ENCODE measurements around the gene C11orf54.
"Not testable (repeated sequence)": the region's sequence is repeated elsewhere in the genome, so short reads cannot be mapped to it uniquely, and the experiment has no call there.

The C11orf54 gene

GRCh38 chr11:93735627-93736026 is 5.8 kb upstream of the C11orf54 start:
- no peak for DNase-seq

- DNase-seq: no peak
Measured at GRCh38 chr11:93736129-93736528, 5.3 kb upstream of the C11orf54 start.

DNA sequence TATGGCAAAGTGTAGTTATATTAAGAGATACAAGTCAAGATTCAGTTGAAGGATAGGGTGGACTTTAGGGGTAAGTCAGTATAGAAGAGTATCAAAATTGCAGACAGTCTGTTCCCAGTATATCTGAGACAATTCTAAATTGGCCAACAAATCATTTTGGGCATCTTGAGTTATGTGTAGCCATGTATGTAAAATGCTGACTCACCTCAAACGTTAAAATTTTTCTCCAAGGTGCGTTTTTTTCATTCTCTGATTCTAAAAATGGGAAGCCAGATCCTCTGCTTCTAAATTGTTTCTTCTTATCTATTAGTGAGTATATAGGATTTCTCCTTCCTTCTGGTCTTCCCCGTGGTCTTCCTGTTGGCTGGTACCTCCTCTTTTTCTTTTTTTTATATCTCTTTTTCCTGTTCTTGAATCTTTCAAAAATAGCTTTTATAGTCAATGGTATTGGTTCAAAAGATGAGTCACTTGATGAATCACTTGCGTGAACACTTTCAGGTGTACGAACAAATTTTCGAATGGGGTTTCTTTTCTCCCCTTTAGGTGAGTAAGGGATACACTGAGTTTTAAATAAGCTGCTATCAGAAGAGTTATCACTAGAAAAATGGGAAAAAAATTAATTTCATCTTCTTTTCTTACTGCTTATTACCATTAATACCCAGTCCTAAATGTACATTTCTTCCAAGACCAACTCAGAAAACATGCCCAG is 3.4 kb upstream of the C11orf54 start:
- no peak for DNase-seq

DNA sequence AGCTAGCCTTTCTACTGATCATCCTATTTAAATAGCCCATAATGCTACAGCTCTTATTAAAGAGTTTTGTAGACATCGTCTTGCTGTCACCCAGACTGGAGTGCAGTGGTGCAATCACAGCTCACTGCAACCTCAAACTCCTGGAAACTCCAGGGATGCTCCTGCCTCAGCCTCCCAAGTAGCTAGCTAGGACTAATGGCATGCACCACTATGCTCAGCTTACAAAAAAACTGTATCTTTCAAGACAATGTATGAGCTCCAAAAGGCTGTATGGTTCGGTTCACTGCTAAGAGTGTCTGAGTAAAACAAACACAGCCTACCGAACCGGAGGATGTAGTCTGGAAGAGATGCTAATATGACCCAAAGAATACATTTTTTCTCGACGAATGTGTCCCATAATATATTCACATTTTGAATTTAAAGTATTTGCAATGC is 2.8 kb upstream of the C11orf54 start:
- DNase-seq: no peak

DNA sequence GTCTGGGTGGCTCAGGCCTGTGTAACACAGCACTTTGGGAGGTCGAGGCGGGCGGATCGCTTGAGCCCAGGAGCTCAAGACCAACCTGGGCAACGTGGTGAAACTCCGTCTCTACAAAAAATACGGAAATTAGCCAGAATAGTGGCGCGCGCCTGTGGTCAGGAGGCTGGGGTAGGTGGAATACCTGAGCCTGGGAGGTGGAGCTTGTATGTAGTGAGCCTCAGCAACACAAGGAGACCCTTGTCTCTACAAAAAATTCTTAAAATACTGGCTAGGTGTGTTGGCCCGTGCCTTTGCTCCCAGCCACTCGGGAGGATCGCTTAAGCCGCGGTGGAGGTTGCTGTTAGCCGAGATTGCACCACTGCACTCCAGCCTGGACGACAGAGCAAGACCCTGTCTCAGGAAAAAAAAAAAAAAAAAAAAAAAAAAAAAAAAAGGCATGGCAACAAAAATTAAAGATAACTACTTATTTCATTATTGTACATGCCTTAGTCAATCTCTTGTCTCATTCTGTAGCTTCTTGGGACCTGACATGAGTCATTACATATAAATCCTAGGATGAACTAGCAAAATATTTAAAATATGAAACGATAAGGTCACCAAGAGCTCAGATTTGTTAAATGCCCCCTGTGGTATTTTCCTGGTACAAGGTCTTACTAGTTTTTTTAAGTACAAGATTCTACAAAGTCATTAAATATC is 1.3 kb upstream of the C11orf54 start:
- peak; percentile 64 for DNase-seq

DNA sequence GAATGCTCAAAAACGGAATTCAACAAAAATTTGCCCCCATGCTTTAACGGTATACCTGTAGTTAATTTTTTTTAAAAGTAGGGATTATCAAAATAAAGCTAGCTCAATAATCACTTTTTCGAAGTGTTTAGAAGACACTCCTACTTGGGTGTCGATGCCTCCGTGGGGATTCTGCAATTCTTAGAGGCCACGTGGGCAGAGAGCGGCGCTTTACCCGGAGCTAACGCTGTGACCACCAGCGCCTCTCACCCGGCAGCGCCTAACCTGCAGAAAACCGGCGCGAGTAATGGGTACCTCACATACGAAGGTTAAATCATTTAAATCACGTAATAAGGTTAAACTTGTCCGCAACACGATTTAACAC is 760 bp upstream of the C11orf54 start:
- peak; percentile 75 for DNase-seq

- DNase-seq: no peak
Measured at GRCh38 chr11:93741882-93742226, 382 bp downstream of the C11orf54 start.

- DNase-seq: no peak
Measured at GRCh38 chr11:93743291-93743690, 1.8 kb downstream of the C11orf54 start.

- DNase-seq: no peak
Measured at GRCh38 chr11:93744669-93745004, 3.2 kb downstream of the C11orf54 start.

DNA sequence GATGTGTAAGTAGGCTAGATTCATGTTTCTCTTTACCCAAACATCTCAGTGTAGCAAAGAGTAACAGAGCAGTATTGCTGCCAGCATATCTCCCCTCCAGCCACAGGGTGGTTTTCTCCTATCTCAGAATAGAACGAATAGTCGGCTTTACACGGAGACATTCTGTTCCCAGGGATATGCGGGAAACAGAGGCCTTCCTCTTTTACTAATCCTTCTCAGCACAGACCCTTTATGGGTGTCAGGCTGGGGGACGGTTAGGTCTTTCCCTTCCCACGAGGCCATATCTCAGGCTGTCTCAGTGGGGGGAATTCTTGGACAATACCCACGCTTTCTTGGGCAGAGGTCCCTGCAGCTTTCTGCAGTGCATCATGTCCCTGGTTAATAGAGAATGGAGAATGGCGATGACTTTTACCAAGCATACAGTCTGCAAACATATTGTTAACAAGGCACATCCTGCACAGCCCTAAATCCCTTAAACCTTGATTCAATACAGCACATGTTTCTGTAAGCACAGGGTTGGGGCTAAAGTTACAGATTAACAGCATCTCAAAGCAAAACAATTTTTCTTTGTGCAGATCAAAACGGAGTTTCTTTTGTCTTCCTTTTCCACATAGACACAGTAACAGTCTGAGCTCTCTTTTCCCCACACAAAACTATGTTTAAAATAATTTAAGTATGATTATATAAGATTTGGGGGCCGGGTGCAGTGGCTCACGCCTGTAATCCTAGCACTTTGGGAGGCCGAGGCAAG is 3.7 kb downstream of the C11orf54 start:
- DNase-seq: not testable (repeated sequence)

DNA sequence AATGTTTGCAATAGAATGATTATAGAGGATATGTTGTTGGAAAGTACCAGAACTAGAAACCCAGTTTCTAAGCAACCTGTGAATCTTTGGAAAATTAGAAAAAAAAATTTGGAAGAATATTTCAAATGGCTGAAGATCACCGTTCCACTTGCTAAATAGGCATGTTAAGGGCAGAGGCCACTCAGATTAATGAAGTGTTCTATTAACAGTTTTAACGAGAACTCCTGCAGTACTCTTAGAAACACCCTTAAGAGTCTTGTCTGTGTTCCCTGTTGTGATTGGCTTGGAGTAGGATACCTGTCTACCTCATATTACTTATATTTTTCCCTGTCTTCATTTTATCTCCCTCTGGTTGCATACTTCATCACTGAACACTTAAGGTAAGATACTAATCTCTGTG is 4.6 kb downstream of the C11orf54 start:
- DNase-seq: no peak

DNA sequence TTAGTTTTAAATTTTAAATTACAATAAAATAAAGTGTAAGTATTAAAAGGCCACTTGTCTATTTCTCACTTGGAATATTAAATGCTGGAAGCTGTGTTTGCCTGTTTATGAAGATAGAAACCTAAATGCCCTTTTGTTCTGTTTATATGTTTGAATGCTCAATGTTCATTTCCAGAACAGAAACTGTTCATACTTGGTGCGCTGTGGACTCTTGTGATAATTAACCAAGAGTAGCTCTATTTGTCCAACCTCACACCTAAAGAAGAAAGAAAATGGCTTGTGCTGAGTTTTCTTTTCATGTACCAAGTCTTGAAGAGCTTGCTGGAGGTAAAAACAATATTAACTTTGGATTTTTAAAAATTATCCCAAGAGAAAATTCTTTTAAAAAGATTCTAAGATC is 5.7 kb downstream of the C11orf54 start:
- DNase-seq: no peak

DNA sequence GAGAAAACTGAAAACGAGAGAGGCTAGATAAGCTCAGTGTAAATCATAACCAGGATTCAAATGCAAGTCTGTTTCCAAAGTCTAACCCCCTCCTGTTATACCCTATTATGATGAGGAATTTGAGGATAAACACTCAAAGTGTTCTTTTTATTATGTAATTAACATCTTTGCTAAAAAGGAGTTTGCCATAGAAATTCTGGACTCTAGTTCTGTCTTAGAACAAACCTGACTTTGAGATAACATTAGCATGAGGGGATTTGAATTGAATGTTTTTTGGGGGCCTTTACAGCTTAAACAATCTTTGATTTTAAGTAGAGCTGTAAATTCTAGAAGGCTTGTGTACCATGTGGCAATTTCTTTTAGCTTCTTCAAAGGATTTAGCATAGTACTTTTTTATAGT is 9.5 kb downstream of the C11orf54 start:
- DNase-seq: no peak

GRCh38 chr11:93753241-93753640 is 11.8 kb downstream of the C11orf54 start:
- no peak for DNase-seq

GRCh38 chr11:93756748-93757147 is 15.3 kb downstream of the C11orf54 start:
- no peak for DNase-seq

DNA sequence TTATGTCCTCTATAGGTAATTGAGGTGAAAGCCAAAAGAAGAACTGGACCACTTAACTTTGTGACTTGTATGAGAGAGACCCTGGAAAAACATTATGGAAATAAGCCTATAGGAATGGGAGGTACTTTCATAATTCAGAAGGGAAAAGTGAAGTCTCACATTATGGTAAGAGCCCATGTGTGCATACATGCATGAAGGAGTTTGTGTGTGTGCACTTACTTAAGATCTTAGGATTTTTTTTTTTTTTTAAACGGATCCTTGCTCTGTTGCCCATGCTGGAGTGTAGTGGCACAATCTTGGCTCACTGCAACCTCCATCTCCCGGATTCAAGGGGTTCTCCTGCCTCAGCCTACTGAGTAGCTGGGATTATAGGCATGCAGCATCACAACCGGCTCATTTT is 15.8 kb downstream of the C11orf54 start:
- no peak for DNase-seq

- DNase-seq: no peak
Measured at GRCh38 chr11:93757924-93758865, 16.7 kb downstream of the C11orf54 start.

- not testable (repeated sequence) for DNase-seq
Measured at GRCh38 chr11:93759123-93759522, 17.7 kb downstream of the C11orf54 start.

- DNase-seq: no peak
Measured at GRCh38 chr11:93761910-93762309, 20.4 kb downstream of the C11orf54 start.

DNA sequence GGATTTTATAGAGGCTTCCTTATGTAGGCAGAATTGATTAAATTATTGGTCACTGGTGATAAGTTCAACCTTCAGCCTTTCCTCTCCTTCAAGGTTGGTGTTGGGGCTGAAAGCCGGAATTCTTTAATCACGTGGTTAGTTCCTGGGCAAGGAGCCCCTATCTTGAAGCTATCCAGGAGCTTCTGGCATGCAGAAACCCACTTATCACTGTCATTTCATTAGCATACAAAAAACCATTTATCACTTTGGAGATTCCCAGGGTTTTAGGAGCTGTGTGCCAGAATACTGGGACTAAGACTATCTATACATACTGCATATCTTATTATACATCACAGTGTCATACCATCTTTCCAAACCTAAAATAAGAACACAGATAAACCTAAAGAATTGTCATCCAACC is 24.1 kb downstream of the C11orf54 start:
- DNase-seq: no peak

DNA sequence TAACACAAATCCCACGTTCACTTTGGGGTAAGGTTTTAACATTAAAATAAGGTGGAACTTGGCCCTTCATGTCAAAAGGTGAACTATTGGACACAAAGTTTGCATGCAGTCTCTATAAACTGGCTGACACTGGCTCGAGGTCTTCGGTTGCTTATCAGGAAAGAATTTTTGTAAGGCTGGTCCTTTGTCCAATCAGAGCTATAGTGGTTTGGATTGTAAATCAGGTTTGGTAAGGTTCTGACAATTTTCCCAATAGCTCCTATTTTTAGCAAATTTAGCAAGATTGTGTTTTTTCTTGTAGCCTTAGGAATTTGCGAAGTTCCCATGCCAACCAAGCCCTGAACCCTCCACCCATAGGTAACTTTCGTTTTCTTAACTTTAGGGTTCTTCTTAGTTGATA is 25.0 kb downstream of the C11orf54 start:
- no peak for DNase-seq

DNA sequence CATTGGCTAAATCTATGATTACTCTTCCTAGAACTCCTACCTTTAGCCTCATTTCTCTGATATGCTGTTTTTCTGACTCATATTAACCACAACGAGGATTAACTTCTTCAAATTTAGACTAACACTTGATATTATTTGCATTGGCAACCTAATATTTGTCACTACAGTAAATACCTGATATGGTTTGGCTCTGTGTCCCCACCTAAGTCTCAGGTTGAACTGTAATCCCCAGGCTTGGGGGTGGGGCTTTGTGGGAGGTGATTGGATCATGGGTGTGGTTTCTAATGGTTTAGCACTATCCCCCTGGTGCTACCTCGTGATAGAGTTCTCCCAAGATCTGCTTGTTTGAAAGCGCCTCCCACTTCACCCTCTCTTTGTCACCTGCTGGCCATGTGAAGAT is 25.5 kb downstream of the C11orf54 start:
- no peak for DNase-seq

DNA sequence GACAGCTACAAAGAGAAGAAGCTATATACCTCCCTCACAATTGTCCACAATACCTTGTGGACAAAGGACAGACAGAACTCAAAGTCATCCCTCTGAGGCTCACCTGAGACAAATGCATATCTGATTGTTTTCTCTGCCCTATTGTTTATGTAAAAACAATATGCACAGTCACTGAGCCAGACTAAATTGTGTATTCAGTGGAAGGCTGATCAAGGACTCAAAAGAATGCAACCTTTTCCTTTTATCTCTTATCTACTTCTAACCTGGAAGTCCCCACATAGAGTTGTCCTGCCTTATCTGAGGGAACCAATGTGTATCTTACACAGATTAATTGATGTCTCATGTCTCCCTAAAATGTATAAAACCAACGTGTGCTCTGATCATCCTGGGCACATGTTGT is 28.7 kb downstream of the C11orf54 start:
- DNase-seq: no peak

All from stimulated activated CD8-positive, alpha-beta memory T cell treated with anti-CD3 and anti-CD28 coated beads, Interleukin-4, amount 100 ng/mL, for 48 hours (primary cell).